Measurements from ENCODE around the gene DEFB118.

DNA sequence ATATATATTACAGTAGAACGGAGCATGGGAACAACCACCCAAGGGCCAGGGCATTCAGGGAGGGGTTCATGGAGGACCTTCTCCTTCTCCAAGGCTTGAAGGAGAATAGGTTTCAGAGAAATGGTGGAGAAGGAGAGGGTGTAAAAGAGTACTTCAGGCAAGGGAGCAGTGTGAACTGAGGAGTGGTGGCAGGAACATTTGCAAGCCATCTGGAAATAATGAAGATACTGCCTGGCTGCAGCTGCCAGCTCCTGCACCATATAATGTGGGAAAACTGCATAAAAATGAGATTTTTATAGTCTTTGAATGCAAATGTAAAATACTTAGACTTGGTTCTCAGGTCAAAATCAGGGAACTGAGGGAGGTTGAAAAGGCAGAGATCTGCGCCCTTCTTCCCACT is 47.3 kb downstream of the DEFB118 start:
- TF ChIP-seq, protein P1, sequence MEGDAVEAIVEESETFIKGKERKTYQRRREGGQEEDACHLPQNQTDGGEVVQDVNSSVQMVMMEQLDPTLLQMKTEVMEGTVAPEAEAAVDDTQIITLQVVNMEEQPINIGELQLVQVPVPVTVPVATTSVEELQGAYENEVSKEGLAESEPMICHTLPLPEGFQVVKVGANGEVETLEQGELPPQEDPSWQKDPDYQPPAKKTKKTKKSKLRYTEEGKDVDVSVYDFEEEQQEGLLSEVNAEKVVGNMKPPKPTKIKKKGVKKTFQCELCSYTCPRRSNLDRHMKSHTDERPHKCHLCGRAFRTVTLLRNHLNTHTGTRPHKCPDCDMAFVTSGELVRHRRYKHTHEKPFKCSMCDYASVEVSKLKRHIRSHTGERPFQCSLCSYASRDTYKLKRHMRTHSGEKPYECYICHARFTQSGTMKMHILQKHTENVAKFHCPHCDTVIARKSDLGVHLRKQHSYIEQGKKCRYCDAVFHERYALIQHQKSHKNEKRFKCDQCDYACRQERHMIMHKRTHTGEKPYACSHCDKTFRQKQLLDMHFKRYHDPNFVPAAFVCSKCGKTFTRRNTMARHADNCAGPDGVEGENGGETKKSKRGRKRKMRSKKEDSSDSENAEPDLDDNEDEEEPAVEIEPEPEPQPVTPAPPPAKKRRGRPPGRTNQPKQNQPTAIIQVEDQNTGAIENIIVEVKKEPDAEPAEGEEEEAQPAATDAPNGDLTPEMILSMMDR (IDR thresholded peaks at IDR 0.05): no peak
- TF ChIP-seq POLR2A (IDR thresholded peaks at IDR 0.05; ENCODE audit: low read depth) (no peak), EP300 (IDR thresholded peaks at IDR 0.05) (no peak)

All from esophagus muscularis mucosa (tissue), 4 donors.